Measurements from ENCODE around the gene OSBPL9.
"Not testable (repeated sequence)": the region's sequence is repeated elsewhere in the genome, so short reads cannot be mapped to it uniquely, and the experiment has no call there.

The OSBPL9 gene

DNA sequence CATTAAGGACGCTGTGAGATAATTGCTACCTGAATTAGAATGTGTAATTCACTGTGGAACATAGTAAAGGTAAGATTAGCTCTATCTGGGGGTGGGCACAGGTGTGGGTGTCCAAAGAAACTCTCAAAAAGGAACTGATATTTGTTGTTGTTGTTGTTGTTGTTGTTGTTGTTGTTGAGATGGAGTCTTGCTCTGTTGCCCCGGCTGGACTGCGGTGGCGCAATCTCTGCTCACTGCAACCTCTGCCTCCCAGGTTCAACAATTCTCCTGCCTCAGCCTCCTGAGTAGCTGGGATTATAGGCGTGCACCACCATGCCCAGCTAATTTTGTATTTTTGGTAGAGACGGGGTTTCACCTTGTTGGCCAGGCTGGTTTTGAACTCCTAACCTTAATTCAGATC lies 6.8 kb upstream of the OSBPL9 start:
- not testable (repeated sequence) for DNase-seq (ENCODE audit: low read depth)

DNA sequence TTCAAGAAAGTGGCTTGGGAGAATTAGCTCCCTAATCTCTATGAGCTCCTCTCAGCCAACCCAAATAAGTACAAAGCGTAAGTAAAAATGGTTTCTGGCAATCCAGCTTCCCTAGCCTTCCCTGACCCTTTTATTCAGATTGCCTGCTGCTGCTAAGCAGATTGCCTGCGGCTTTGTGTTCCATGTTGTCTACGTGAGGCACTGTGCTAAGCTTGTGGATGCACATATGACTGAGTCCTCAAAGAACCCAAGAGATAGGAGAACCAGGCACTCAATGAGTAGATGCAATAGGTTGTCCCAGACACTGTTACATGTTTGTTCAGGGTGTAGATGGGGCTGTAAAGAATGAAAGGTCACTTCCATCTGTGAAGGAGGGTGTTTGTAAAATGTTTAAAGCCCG lies 6.3 kb upstream of the OSBPL9 start:
- DNase-seq (ENCODE audit: low read depth): no peak

DNA sequence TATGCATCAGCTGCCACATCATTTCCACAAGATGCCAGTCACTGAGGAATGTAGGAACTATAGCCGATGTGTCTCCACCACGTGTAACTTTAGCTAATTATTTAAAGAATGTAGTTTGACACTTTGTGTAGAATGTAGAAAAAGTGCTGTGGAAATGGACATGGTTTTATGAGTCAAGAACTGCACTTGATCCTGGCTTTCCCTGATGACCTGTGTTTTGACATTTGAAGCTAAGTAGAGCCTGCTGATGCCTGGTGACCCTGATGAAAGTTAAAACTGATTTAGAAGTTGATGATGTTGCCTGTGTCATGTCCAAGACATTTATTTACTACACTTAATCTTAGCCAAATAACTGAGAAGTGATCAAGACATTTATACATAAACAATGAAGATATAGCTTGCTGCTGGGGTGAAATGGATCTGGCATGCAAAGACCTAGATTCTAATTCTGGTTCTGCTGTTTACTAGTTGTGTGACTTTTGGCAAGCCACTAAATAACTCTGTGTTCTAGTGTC lies 4.4 kb upstream of the OSBPL9 start:
- no peak for DNase-seq (ENCODE audit: low read depth)

DNA sequence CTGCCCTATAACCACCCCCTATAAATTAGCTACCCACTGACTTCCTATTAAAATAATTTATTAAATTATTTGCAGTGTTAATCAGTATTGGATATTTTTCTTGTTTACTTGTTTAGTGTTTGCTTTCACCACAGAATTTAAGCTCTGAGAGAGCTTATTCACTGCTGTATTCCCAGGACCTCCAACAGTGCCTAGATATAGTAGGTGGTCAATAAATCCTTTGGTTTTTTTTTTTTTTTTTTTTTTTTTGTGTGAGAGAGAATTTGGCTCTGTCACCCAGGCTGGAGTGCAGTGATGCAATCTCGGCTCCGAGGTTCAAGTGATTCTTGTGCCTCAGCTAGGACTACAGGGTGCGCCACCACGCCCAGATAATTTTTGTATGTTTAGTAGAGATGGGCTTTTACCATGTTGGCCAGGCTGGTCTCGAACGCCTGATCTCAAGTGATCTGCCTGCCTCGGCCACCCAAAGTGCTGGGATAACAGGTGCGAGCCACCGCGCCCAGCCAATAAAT lies 1.1 kb upstream of the OSBPL9 start:
- DNase-seq (ENCODE audit: low read depth): no peak

DNA sequence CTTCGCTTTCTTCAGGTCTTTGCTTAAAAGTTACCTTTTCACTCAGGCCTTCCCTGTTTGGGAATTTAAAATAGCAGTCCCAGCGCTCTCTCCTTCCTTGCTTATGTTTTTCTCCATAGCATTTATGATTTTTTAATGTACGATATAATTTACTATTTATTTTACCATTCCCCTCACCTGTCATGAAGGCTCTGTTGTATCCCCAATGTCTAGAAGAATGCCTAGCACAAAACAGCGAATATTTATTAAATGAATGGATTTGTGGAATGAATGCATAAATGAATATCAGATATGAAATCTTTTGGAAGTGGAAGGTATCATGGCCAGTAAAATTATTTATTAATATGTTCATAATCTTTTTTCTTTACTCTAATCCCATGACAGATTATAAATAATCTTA lies 402 bp upstream of the OSBPL9 start:
- no peak for DNase-seq (ENCODE audit: low read depth)

DNA sequence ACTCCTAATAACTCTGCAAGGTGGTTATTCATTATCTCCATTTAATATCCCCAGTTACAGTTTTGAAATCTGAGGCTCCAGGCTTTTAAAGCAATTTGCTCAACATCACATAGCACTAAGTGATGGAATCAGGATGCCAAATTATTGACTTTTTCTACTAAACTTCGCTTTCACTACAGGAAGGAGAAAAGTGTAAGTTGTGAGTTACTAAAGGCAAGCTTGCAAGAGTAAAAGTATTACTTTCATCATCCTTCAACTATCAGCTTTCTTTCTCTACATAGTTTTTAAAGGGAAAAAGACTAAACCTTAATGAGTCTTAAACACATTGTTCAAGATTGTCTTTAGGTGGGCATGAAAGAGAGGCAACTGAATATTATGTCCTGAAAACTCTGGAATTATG lies 1.8 kb downstream of the OSBPL9 start:
- no peak for DNase-seq (ENCODE audit: low read depth)

DNA sequence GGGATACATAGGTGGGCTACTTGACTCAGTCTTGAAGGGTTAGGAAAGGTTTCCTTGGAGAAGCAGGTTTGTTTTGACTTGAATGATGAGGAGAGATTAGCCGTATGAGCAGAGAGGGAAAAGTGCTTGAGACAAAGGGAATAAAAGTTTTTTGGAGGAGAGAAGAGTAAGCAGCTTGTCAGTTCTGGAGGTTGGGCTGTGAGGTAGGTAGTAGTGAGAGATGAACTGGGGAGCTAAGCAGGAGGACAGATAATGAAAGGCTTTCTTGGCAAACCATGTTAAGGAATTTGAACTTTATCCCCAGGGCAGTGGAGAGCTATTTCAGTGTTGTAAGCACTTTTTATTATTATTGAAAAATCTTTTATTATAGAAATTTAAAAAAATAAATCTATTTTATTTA lies 3.6 kb downstream of the OSBPL9 start:
- DNase-seq (ENCODE audit: low read depth): no peak

DNA sequence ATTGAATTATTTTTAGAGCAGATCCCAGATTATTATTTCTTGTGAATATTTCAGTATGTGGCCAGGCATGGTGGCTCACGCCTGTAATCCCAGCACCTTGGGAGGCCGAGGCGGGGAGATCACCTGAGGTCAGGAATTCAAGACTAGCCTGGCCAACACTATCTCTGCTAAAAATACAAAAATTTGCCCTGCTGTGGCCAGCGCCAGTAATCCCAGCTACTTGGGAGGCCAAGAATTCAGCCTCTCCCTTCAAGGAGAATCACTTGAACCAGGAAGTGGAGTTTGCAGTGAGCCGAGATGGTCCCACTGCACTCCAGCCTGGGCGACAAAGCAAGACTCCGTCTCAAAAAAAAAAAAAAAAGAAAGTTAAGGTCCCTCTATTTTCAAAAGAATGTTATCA lies 4.3 kb downstream of the OSBPL9 start:
- no peak for DNase-seq (ENCODE audit: low read depth)

DNA sequence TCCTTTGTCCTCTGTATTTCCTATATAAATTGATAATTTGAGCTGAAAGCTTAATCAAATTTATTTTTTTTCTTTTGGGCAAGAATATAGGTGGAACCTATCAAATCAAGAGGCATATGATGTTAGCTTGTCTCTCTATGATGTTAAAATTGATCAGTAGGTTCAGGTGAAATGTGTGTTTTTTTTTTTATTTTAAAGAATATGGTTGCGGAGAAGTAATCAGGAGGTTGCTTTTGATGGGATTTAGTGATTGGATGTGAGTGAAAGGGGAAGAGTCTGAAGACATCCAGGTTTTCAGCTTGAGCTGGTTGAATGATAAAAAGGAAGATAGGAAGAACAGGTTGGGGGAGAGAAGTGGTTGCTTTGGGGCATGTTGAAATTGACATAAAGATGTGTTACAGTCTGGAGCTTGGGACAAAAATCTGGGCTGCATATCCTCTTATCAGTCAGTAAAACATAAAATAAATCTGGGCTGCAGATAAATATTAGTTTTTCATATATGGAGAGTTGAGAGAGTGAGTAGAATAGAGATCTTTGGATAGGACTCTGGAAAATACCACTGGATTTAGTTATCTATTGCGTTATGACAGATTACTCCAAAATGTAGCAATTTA lies 5.1 kb downstream of the OSBPL9 start:
- DNase-seq (ENCODE audit: low read depth): no peak

DNA sequence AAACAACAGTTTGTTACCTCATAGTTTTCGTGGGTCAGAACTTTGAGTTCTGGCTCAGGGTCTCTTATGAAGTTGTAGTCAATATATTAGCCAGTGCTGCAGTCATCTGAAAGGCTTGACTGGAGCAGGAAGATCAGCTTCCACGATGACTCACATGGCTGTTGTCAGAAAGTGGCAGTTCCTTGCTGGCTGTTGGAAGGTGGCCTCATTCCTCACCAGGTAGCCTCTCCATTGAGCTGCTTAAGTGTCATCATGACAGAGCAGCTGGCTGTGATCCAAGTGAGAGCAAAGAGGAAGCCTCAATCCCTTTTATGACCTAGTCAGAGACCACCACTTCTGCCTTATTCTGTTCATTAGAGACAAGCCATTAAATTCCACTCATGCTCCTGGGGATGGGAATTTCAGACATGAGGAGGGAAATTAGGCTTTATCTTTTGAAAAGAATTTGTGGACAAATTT lies 5.6 kb downstream of the OSBPL9 start:
- no peak for DNase-seq (ENCODE audit: low read depth)

DNA sequence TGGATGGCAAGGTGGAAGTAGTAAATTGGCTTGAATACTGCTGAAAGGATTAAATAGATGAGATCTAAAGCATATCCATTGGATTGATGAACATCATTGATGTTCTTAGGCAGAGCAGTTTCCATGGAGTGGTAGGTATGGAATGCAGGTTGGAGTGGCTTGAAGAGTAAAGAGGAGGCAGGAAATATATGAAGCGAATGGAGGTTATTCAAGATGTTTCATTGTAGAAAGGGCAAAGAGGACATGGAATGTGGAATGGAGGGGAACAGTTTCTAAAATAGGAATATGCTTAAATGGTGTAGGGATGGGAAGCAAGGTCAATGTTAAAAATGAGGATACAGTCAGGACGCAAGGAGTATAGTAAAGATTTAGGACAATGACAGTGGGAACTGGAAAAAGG lies 6.1 kb downstream of the OSBPL9 start:
- no peak for DNase-seq (ENCODE audit: low read depth)

DNA sequence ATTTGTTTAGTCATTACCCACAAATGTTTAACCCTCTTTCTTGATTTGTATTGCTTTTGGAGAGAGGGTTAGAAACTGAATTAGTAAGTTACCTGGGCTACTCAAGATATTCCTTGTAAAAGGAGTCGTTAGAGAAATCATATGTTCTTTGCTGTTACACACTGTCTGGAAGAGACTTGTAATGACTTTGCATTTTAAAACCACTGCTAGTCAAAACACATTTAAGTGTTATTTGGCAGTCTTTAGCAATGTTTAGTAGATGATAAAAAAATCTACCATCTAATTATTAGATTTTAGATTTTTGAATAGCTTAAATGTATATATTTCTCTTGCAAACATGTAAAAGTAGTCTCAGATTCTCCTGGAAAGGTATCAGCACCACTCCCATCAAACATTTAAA lies 6.6 kb downstream of the OSBPL9 start:
- DNase-seq (ENCODE audit: low read depth): no peak

DNA sequence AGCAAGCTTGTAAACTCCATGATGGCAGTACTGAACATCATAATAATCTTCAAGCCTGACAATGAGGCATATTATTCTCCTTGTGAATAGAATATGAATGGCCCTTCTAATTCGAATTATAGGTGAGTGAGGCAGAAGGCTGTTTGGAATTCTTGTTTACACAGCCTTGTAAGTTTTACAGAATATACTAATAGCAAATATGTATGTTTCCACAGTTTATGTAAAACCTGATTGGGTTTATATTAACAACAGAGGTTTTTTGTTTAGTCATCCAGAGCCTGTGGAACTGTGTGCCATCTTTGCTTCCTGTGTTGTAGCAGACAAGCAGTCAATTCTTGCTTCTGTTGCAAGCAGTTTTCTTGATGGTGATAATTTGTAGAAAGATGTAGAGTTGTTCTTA lies 8.0 kb downstream of the OSBPL9 start:
- DNase-seq (ENCODE audit: low read depth): no peak

DNA sequence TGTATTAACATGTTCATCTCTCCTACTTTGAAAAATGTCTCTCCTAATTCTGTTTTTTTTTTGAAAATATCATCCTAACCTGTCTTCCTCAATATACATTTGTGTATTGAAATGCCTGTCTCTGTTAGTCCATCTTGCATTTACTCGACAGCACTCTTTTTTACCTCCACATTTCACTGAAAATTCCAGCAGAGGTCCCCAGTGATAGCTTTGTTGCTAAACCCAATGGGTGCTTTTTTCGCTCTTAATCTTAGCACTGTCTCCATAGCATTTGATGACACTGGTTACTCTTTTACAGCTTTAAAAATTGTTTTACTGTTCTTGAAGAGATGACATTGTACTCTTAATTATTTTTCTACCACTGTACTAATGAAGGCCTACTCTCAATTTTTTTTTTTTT lies 10.8 kb downstream of the OSBPL9 start:
- no peak for DNase-seq (ENCODE audit: low read depth)

DNA sequence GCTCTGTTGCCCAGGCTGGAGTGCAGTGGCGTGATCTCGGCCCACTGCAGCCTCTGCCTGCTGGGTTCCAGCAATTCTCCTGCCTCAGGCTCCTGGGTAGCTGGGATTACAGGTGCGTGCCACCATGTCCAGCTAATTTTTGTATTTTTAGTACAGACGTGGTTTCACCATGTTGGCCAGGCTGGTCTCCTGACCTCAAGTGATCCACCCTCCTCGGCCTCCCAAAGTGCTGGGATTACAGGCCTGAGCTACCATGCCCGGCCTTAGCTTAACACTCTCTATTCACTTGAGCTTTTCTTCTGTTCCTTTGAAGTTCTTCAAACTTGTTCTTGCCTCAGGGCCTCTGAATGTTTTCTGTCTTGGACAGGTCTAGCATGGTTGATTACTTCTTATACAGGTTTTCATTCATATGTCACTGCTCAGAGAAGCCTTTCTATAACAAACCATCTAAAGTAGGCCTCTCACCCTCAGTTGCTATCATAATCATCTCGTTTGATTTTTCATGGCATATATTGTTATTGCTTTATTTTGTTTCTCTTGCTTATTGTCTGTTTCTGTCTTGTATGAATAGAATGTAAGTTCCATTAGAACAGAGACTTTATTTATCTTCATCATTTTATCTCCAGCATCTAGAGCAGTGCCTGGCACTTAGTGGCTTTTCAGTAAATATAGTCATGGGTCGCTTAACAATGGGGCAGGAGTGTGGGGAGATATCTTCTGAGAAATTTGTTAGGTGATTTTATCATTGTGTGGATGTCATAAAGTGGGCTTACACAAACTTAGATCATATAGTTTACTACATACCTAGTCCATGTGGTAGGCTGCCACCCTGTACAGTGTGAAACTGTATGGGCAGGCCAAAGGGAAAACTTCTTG lies 12.1 kb downstream of the OSBPL9 start:
- DNase-seq (ENCODE audit: low read depth): no peak

DNA sequence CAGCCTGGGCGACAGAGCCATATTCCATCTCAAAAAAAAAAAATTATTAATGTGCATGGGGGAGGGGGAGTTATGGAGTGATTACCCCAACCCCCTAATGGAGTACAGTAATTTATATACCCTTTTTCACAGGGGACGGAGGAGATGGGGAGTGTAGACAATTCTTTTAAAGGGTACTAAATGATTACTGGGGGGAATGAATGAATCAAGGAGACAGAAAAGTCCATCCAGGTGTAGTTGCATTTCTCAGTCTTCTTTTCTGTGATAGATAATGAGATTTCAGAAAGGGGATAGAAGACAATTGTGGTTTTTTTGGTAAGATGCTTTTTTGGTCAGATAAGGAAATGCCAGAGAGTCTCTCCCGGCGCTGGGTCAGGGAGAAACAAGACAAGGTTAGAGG lies 13.0 kb downstream of the OSBPL9 start:
- no peak for DNase-seq (ENCODE audit: low read depth)

DNA sequence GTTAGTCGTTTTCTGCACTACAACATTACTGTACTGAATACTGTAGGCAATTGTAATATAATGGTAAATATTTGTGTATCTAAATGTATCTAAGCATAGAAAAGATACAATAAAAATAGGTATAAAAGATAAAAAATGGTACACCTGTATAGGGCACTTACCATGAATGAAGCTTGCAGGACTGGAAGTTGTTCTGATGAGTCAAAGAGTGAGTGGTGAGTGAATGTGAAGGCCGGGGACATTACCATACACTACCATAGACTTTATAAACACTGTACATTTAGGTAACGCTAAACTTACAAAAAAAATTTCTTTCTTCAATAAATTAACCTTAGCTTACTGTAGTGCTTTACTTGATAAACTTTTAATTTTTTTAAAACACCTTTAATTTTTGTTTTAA lies 13.5 kb downstream of the OSBPL9 start:
- no peak for DNase-seq (ENCODE audit: low read depth)

DNA sequence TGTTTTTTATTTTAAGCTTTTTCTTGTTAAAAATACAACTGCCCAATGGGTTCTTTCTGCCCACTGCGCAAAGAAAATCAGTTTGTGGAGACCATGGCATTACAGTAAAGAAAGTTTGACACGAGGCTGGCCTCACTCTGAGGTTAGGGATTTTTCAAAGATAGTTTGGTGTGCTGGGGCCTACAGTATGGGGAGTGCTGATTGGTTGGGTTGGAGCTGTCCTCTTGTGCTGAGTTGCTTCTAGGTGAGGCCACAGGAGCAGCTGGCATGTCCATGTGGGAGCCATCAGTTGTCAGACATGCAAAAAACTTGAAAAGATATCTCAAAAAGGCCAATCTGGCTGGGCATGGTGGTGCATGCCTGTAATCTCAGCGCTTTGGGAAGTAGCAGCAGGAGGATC lies 14.0 kb downstream of the OSBPL9 start:
- DNase-seq (ENCODE audit: low read depth): no peak

DNA sequence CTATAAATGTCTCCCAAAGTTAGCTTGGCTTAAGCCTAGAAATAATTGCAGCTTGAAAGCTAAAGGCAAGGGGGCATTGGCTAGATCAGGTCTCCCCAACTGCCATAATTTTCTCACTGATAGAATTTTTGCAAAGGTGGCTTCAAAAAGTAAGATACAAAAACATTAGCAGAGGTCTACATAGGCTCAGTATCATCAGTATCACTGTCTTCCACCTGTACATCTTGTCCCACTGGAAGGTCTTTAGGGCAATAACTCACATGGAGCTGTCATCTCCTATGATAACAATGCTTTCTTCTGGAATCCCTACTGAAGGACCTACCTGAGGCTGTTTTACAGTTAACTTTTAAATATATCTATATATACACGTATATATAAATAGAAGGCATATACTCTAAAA lies 14.9 kb downstream of the OSBPL9 start:
- DNase-seq (ENCODE audit: low read depth): no peak

DNA sequence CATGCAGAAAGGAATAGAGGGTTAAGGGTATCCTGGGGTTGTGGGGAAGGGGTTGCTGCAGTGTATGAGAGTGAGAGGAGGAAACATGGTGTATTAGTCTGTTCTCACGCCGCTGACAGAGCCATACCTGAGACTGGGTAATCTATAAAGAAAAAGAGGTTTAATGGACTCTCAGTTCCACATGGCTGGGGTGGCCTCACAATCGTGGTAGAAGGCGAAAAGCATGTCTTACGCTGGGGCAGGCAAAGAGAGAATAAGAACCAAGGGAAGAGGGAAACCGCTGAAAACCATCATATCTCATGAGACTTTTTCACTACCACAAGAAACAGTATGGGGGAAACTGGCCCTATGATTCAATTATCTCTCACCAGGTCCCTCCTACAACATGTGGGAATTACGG lies 17.7 kb downstream of the OSBPL9 start:
- DNase-seq (ENCODE audit: low read depth): no peak

DNA sequence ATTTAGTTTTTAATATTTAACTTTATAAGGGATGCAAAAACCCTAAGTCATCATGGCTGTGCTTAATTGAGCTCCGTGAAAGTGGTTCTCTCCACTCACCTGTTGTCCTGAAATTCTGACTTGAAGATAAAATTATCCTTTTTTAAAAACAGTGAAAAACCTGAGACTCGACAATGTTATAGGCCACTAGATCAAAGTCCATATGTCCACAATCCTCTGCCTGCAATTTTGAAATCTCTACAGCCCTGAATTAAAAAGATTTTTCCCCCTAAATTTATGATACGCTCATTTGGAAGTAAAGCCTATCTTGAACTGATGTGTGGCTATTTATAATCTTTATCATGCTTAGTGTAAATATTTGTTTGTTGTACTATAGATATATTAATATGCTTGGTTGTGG lies 18.7 kb downstream of the OSBPL9 start:
- DNase-seq (ENCODE audit: low read depth): no peak

DNA sequence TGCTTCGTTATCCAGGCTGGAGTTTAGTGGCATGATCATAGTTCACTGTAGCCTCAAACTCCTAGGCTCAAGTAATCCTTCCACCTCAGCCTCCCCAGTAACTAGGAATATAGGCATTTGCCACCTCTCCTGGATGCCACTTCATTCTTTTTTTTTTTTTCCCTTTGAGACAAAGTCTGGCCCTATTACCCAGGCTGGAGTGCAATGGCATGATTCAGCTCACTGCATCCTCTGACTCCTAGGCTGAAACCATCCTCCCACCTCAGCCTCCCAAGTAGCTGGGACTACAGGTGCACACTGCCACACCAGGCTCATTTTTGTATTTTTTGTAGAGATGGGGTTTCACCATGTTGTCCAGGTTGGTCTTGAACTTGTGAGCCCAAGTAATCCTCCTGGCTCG lies 19.3 kb downstream of the OSBPL9 start:
- DNase-seq (ENCODE audit: low read depth): no peak

DNA sequence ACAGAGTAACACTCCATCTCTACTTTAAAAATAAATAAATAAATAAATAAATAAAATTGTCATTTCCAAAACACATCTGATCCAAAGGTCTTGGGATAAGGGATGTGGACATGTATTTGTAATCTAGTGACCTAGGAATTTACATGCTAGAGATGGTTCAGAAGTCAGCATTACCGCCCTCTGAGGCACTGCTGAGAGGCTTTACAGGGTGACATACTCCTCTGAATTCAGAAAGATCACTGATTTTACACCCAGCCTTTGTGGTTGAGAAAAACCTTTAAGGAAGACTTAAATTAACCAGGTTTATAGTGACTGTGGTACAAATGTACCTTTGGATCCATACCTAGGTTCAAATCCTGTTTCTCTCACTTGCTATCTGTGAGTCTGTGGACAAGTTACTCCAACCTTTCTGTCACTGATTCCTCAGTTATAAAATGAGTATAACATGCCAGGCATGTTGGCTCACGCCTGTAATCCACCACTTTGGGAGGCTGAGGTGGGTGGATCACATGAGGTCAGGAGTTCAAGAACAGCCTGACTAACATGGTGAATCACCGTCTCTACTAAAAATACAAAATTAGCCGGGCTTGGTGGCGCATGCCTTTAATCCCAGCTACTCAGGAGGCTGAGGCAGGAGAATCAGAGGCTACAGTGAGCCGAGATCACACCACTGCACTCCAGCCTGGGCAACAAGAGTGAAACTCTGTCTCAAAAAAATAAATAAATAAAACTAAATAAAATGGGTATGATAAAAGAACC lies 20.1 kb downstream of the OSBPL9 start:
- no peak for DNase-seq (ENCODE audit: low read depth)
